HG03066 (cell line): ENCODE measurements around the gene IGF2BP2.
"Not testable (repeated sequence)": the region's sequence is repeated elsewhere in the genome, so short reads cannot be mapped to it uniquely, and the experiment has no call there.

Experiments used
- ATAC-seq: cut with Tn5 transposase; IDR thresholded peaks from one replicate; pipeline ENCODE4 v1.9.1; 2021; ENCODE audit warnings: low read depth; ENCODE audit not compliant: unreplicated experiment

IGF2BP2 gene

DNA sequence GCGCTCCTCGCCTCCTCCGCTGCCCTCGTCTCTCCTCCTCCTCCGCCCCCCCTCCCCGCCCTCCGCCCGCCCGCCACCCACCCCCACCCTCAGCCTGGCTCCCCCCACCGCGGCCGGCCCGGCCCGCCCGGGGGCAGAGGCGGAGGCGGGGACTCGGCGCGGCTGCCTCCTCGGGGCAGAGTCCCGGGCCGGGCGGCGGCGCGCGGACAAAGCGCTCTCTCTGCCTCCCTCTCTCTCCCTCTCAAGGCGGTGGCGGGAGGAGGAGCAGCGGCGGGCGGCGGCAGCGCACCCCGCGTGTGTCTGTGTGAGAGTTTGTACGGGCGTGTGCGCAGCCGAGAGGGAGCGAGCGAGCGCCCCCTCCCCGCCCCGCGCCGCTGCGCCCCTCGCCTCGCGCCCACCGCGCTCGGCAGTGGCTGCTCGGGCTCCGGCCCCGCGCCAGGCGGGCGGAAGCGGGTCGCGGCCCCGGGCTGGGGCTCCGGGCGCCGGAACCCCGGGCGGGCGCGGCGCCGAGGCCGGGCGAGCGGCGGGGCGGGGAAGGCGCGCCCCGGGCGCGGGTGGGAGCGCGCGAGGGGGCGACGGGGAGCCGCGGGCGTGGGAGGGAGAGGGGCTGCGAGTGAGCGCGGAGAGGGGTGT lies at the start of gene IGF2BP2:
TSS of gene IGF2BP2 (minus strand) at position 37 of the 633 bp plus-strand sequence. CDS start 82 bp downstream, outside the sequence.
- ATAC-seq: peak; percentile 64

- ATAC-seq: no peak
Observed at GRCh38 chr3:185874119-185874518, 49.3 kb upstream of the IGF2BP2 start.

DNA sequence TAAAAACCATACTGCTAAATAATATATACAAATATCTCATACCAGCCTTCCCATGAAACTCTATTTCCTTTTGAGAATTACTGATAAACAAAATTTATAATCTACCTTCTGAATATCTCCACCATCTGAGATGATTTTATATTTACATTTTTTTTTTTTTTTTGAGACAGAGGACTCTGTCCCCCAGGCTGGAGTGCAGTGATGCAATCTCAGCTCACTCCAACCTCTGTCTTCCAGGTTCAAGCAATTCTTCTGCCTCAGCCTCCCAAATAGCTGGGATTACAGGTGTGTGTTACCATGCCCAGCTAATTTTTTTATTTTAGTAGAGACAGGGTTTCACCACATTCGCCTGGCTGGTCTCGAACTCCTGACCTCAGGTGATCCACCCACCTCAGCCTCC lies 42.8 kb upstream of the IGF2BP2 start:
- ATAC-seq: no peak

DNA sequence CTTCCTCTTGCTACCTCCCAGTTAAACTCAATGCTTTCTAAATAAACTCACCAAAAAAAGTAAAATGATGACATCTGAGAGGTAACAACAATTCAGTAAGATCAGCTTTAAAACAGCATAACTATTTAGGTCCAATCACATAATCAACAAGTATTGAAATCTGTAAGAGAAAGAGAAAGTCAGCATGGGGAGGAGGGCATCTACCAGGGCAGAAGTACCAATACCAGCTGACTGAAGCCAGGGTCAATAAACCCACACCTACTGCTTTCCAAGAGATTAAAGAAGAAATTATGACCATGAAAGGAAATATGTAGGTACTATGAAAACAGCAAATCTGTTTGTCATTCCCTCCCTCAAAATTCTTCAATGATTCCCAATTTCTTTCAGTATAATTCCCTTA lies 42.2 kb upstream of the IGF2BP2 start:
- ATAC-seq: no peak

GRCh38 chr3:185866555-185866954 lies 41.7 kb upstream of the IGF2BP2 start:
- ATAC-seq: no peak

DNA sequence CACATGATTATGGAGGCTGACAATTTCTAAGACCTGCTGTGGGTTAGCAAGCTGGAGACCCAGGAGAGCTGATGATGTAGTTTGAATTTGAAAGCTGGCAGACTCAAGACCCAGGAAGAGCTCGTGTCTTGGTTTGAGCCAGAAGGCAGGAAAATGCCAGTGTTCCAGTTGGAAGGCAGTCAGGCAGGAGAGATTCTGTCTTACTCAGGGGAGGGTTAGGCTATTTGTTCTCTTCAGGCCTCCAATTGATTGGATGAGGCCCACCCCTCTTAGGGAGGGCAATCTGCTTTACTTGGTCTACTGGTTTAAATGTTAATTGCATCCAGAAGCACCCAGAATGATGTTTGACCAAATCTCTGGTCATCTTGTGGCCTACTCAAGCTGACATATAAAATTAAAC lies 40.4 kb upstream of the IGF2BP2 start:
- ATAC-seq: no peak

DNA sequence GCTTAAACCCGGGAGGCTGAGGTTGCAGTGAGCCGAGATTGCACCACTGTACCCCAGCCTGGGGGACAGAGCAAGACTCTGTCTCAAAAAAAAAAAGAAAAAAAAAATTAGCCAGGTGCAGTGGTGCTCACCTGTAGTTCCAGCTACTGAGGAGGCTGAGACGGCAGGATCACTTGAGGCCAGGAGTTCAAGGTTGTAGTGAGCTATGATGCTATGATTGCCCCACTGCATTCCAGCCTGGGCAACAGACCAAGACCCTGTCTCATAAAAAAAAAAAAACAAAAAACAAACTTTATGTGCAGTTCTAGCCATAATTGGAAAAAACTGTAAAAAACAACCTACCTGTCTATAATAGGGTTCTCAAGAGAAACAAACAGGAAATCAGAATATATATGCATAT lies 39.9 kb upstream of the IGF2BP2 start:
- ATAC-seq: no peak

GRCh38 chr3:185862920-185863319 lies 38.1 kb upstream of the IGF2BP2 start:
- no peak for ATAC-seq

GRCh38 chr3:185859294-185859972 lies 34.6 kb upstream of the IGF2BP2 start:
- ATAC-seq: no peak

- no peak for ATAC-seq
Observed at GRCh38 chr3:185858502-185859225, 33.8 kb upstream of the IGF2BP2 start.

- ATAC-seq: no peak
Observed at GRCh38 chr3:185857208-185857607, 32.4 kb upstream of the IGF2BP2 start.

- ATAC-seq: no peak
Observed at GRCh38 chr3:185856652-185857051, 31.8 kb upstream of the IGF2BP2 start.

DNA sequence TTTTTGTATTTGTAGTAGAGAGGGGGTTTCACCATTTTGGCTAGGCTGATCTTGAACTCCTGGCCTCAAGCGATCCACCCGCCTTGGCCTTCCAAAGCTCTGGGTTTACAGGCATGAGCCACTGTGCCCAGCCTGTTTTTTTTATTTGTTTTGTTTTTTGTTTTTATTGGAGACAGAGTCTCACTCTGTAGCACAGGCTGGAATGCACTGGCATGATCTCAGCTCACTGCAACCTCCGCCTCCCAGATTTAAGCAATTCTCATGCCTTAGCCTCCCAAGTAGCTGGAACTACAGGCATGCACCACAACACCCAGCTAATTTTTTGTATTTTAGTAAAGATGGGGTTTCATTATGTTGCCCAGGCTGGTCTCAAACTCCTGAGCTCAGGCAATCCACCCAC lies 28.9 kb upstream of the IGF2BP2 start:
- not testable (repeated sequence) for ATAC-seq

DNA sequence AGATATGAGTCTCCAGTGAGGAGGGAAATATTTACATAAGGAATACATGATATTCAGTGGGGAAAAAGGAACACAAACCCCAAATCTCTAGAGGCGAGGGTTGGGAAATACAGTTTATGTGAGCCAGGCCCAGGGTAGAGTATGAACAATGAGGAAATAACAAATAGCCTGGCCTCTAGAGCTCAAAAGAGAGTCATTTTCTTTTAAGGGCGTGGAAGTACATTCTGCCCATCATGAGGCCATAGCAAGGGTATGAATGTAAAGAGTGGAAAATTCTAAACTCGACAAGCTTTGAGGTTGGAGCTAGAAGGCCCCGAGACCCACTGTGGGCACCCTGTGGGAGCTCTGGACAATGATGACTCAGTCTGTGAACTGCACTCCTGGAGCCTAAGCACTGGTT lies 27.8 kb upstream of the IGF2BP2 start:
- no peak for ATAC-seq

- no peak for ATAC-seq
Observed at GRCh38 chr3:185851959-185852358, 27.1 kb upstream of the IGF2BP2 start.

GRCh38 chr3:185851046-185851445 lies 26.2 kb upstream of the IGF2BP2 start:
- ATAC-seq: no peak

DNA sequence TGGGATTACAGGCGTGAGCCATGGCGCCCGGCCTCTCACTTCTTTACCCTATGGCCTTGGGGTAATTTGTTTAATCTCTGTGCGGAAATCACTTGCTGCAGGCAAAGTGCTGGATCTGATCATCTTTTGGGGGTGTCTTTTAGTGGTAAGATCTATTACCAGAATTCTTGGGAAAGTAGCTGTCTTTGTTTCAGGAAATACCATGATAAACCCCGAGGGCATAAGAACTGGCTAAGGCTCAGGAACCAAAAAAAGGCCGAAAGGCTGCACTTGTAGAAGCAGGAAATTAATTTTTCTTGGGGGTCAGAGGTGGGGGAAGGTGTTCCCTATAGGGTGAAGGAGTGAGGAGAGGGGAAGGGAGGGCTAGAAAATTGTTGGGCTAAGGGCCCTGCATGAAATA lies 22.7 kb upstream of the IGF2BP2 start:
- no peak for ATAC-seq

DNA sequence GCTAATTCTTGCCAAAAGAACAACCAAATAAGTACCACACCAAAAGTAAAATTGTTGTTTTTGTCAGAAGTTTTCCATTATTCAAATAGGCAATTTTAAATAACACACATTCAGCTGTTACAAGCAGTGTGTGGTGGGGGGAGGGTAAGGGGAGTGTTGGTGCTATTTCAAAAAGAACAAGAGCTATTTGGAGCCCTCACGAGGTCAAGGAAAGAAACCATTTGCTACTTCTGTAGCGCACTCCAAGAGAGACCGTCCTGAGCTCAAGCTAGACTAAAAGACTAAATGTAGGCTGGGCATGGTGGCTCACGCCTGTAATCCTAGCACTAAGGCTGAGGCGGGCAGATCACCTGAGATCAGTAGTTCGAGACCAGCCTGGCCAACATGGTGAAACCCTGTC lies 21.2 kb upstream of the IGF2BP2 start:
- no peak for ATAC-seq

DNA sequence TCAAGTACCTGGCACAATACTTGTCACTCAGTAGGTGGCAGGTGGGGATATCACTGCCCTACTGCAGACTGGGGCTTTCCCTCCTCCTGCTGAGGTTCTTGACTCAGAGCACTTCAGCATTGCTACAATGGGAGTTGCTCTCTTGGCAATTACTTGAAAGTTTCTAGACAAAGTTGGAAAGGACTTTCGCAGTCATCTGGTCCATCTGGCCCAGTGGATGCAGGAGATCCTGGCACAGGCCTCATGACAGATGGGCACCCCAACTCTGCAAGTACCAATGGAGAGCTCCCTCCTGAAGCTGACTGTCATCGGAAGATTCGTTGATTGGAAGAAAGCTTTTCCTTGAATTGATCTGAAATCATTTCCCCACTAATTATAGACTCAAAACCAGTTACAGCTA lies 19.2 kb upstream of the IGF2BP2 start:
- no peak for ATAC-seq

DNA sequence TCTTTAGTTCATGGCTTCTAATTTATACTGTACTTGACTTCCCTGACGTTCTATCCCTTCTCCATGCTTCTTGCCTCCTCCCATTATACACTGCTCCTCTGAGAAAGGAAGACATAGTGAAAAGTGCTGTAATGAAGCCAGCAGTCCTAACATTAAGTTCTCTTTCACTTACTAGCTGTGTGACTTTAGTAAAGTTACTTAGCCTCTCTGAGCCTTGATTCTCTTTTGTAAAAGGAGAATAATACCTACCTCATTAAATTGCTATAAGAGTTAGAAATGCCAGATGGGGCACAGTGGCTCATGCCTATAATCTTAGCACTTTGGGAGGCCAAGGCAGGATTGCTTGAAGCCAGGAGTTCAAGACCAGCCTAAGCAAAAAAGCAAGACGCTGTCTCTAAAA lies 18.8 kb upstream of the IGF2BP2 start:
- ATAC-seq: no peak

- no peak for ATAC-seq
Observed at GRCh38 chr3:185843126-185843525, 18.3 kb upstream of the IGF2BP2 start.

GRCh38 chr3:185842241-185842640 lies 17.4 kb upstream of the IGF2BP2 start:
- no peak for ATAC-seq
